MCF 10A (cell line): ENCODE data around the gene CCDC81. TPM values are rescaled to one million over a fixed set of nuclear protein-coding genes. Genes with fewer than 3 reads are reported as not detected.

ENCODE experiments used
- BruUV-seq: library from RNA; stranded (reverse); fragments of 400-500 nt; replicated peaks from 2 replicates; lab custom pipeline; 2021; lab: Mats Ljungman, UMichigan
- CTCF ChIA-PET: fragments of 300-600 bp; sonication (Branson Sonifier 250); formaldehyde crosslinking; extraction: SDS; loops from one replicate; lab custom pipeline; 2021; ENCODE audit warnings: antibody characterized with exemption, inconsistent platforms; lab: Yijun Ruan, JAX
- POLR2A ChIA-PET: fragments of 300-600, 350-650 bp; sonication (Branson Sonifier 250); formaldehyde crosslinking; extraction: SDS; loops from one replicate; lab custom pipeline; 2020; ENCODE audit warnings: antibody characterized with exemption, inconsistent platforms; lab: Yijun Ruan, JAX
- DNase-seq: peaks from one replicate; pipeline ENCODE4 v3.0.0-alpha.2; 2018; ENCODE audit not compliant: unreplicated experiment
- H3K27ac Mint-ChIP-seq: one replicate; pipeline ENCODE4 v1.8.0; 2022; ENCODE audit warnings: mild to moderate bottlenecking, low read depth, mixed read lengths; ENCODE audit not compliant: unreplicated experiment
- H3K27me3 Mint-ChIP-seq: one replicate; pipeline ENCODE4 v1.8.0; 2022; ENCODE audit warnings: mixed read lengths; ENCODE audit not compliant: insufficient read depth, unreplicated experiment
- H3K36me3 Mint-ChIP-seq: one replicate; pipeline ENCODE4 v1.8.0; 2022; ENCODE audit warnings: mild to moderate bottlenecking, moderate library complexity, mixed read lengths; ENCODE audit not compliant: insufficient read depth, unreplicated experiment
- H3K4me1 Mint-ChIP-seq: one replicate; pipeline ENCODE4 v1.8.0; 2022; ENCODE audit warnings: mixed read lengths; ENCODE audit not compliant: insufficient read depth, unreplicated experiment
- H3K4me3 Mint-ChIP-seq: one replicate; pipeline ENCODE4 v1.8.0; 2022; ENCODE audit warnings: mild to moderate bottlenecking, moderate library complexity, mixed read lengths; ENCODE audit not compliant: unreplicated experiment
- H3K9me3 Mint-ChIP-seq: one replicate; pipeline ENCODE4 v1.8.0; 2022; ENCODE audit warnings: mixed read lengths; ENCODE audit not compliant: unreplicated experiment
- intact Hi-C: fragments of 100-400 bp; cut with micrococcal nuclease; formaldehyde crosslinking; loops from 2 replicates; pipeline ENCODE4 v1.14.1; 2022
- total RNA-seq: library from RNA; stranded (reverse); gene quantifications from 2 replicates; pipeline ENCODE4 v1.2.3, GENCODE V29; 2022
- TF ChIP-seq, protein P1 (sequence below): fragments of 200-600 bp; IDR thresholded peaks from one replicate; pipeline ENCODE4 v1.8.0; 2022; ENCODE audit warnings: antibody characterized with exemption, mild to moderate bottlenecking; ENCODE audit not compliant: unreplicated experiment

The CCDC81 gene
- total RNA-seq, 1 experiment from 2014 or later: 1.7 TPM

DNA sequence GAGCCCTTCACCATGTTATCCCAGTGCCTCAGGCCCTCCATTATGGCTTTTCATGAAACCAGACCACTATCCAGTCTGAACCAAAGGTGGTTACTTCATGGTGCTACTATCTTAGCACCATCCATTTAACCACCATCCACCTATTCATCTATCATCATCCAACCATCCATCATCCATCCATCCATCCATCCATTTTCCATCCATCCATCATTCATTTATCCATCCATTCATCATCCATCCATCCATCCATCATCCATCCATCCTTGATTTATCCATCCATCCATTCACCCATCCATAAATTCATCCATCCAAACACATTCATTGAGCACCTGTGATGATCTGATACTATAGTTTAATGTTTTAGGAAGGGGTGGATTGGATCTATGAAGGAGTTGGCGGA, 93.5 kb downstream of the CCDC81 start:
- BruUV-seq: no TSS peak
- H3K4me3 Mint-ChIP-seq: no peak overlapping the region
- ChIA-PET CTCF (interaction anchor here (0.7 to 1.1 kb wide), 2 partner anchors 11 to 115 kb away, joined by 3 to 4 read pairs; no protein-coding TSS in a partner anchor), POLR2A (interaction anchor here (0.7 kb wide), 1 partner anchor 349 kb away, joined by 4 read pairs; no protein-coding TSS in a partner anchor)
- no peak overlapping the region for H3K27ac Mint-ChIP-seq
- no peaks in the 10 kb centered on the region for H3K27me3 Mint-ChIP-seq
- H3K4me1 Mint-ChIP-seq: peaks cover 12% of the 10 kb centered on the region
- intact Hi-C loops: no loop called here
- H3K36me3 Mint-ChIP-seq: peaks cover 8% of the 10 kb centered on the region
- TF ChIP-seq, protein P1, sequence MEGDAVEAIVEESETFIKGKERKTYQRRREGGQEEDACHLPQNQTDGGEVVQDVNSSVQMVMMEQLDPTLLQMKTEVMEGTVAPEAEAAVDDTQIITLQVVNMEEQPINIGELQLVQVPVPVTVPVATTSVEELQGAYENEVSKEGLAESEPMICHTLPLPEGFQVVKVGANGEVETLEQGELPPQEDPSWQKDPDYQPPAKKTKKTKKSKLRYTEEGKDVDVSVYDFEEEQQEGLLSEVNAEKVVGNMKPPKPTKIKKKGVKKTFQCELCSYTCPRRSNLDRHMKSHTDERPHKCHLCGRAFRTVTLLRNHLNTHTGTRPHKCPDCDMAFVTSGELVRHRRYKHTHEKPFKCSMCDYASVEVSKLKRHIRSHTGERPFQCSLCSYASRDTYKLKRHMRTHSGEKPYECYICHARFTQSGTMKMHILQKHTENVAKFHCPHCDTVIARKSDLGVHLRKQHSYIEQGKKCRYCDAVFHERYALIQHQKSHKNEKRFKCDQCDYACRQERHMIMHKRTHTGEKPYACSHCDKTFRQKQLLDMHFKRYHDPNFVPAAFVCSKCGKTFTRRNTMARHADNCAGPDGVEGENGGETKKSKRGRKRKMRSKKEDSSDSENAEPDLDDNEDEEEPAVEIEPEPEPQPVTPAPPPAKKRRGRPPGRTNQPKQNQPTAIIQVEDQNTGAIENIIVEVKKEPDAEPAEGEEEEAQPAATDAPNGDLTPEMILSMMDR: no peak
- DNase-seq: no peak
- H3K9me3 Mint-ChIP-seq: peaks cover 7% of the 10 kb centered on the region

DNA sequence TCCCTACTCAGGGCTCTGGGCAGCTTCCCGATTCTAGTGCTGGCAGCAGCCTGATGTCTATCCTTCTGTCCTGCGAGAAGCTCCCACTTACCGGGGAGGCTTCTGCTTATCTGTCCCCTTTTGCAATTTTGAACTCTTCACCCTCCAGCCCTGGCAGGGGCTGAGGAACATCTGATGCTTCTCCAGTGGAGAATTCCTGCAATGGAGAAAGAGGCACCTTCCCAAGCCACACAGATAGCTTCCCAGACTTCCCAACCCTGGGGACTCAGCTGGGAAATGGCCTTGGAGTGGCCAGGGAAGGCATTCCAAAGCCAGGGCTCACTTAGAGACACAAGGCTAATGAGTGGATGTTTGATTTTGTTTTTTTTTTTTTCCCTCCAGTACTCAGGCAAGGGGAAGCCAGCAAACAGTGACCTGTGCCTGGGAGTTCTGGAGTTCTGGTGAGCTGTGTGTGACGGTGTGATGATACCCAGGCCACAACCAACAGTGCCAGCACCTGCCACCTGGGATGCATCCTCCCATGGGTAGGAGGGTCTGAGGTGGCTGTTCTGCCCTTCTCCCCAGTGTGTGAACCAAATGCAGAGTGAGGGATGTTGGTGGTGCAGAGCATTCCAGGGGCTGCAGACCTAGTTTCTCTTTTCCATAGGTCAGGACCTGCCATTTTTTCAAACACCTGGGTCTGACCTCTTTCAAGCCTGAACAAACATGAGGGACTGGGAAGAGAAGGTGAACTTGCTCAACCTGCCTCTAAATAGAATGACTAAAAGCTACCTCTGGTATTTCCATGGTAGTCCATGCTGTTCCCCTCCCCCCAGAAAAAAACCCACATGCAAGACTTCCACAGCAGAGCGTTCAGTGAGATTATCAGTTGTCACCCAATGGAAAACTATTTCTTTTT, 95.1 kb downstream of the CCDC81 start:
- no peak overlapping the region for H3K4me3 Mint-ChIP-seq
- H3K27ac Mint-ChIP-seq: no peak overlapping the region
- BruUV-seq: no TSS peak
- no peaks in the 10 kb centered on the region for H3K27me3 Mint-ChIP-seq
- intact Hi-C loops: no loop called here
- ChIA-PET POLR2A (interaction anchor here (0.9 kb wide), 1 partner anchor 15 kb away, joined by 3 read pairs; no protein-coding TSS in a partner anchor), CTCF (interaction anchor here (0.6 to 0.9 kb wide), 4 partner anchors 10 to 30 kb away, joined by 3 read pairs; no protein-coding TSS in a partner anchor)
- H3K4me1 Mint-ChIP-seq: peaks cover 12% of the 10 kb centered on the region
- TF ChIP-seq, protein P1: no peak
- peaks cover 8% of the 10 kb centered on the region for H3K36me3 Mint-ChIP-seq
- no peak for DNase-seq
- peaks cover 7% of the 10 kb centered on the region for H3K9me3 Mint-ChIP-seq

Other genes with a start within 250 kb of the CCDC81 start
- 20.9 and 22.9 TPM in 2 replicates for gene EED, start 130.1 kb upstream of the CCDC81 start, total RNA-seq
- 47.6 and 53.9 TPM in 2 replicates for gene HIKESHI, start 72.6 kb upstream of the CCDC81 start, total RNA-seq